ENCODE results near the gene ANKRD33B. TPM values are rescaled to one million over a fixed set of nuclear protein-coding genes. Genes with fewer than 3 reads are reported as not detected.

ANKRD33B gene
- total and polyA plus RNA-seq, 2 experiments from 2014 or later = 2.9 to 15.4 TPM

DNA sequence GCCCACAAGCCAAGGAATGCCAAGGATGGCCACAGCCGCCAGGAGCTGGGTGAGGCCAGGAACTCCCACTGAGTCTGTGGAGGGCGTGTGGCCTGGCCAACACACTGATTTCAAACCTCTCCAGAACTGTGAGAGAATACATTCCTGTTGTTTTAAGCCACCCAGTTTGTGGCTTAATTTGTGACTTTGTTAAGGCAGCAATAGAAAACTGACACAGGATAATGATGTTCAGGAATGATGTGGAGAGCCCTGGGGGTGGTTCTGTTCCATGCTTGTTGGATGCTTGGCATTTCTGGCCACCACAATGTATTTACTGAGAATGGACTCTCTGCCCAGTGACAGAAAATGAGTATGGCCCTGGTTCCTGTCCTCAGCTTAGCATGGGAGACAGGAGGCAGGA lies 114.4 kb downstream of the ANKRD33B start (continued):
- TF ChIP-seq ZNF462 (CRISPR knock-in tag; IDR thresholded peaks at IDR 0.05) = no peak
- no peak for TF ChIP-seq ZNF331 (CRISPR knock-in tag; IDR thresholded peaks at IDR 0.05; ENCODE audit: low read depth)
- no peak for TF ChIP-seq EZH2 (IDR thresholded peaks at IDR 0.05; ENCODE audit: low read depth, unreplicated experiment)
- TF ChIP-seq NANOG (IDR thresholded peaks at IDR 0.05; ENCODE audit: borderline replicate concordance) = no peak
- no peak for TF ChIP-seq REST (IDR thresholded peaks at IDR 0.05; ENCODE audit: unreplicated experiment)

Measured in GM23338 (cell line).